ENCODE measurements around the gene CNTN1. TPM values are rescaled to one million over a fixed set of nuclear protein-coding genes. Genes with fewer than 3 reads are reported as not detected.
A peak's percentile ranks its signal among the peaks of the same experiment; 100 is the strongest.
"Not testable (repeated sequence)": the region's sequence is repeated elsewhere in the genome, so short reads cannot be mapped to it uniquely, and the experiment has no call there.

Gene CNTN1
- total and polyA plus RNA-seq, 2 experiments from 2014 or later = 4.2 to 4.7 TPM

DNA sequence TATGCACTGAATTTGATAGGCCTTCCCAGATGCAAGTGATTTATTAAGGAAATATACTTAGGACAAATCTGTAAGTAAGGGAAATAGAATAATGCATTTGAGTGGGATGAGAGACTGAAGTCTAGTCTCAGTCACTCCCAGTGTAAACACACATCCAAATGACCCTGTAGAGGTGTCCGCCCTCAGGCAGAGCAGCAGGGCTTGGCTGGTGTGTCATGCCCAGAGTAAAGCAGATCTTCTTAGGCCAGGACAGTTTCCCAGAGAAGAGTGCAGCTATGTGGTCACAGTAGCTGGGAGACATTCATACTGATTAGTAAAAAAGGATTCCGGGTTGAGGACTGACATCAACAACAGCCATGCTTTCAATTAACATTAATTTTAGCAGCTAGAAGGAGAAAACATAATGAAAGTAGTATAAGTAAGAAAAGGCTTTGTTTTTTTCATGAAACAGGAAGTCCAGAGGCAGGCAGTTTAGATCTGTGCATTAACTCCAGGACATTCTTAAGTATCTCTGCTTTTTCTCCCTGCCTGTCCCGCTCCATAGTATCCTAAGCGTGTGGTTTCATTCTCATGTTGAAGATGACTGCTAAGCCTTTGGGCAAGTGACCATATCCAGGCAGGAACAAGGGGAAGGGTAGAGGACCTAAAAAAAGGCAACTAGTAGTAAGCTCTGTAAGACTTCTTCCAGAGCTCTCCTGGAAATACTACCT, 35.7 kb downstream of the CNTN1 start:
- no peaks in the 10 kb centered on the region for H3K27me3 ChIP-seq

GRCh38 chr12:40730281-40730680, 38.0 kb downstream of the CNTN1 start:
- Histone ChIP-seq H3K27ac (no peak overlapping the region), H3K27me3 (no peaks in the 10 kb centered on the region), H3K4me3 (no peak overlapping the region), H3K9me3 (ENCODE audit: low read depth) (no peaks in the 10 kb centered on the region), H3K4me1 (ENCODE audit: low read depth) (no peaks in the 10 kb centered on the region), H3K36me3 (no peaks in the 10 kb centered on the region)
- DNase-seq (ENCODE audit: low read depth in 1 of 2, low spot score in 1 of 2) = peak in 1 of 2 donors; percentile 15
- TF ChIP-seq CTCF (IDR thresholded peaks at IDR 0.05; ENCODE audit: low read depth, low read length) = no peak

More for the DNA sequence above, 35.7 kb downstream of the CNTN1 start:
- H3K4me1 ChIP-seq (ENCODE audit: low read depth) = no peaks in the 10 kb centered on the region
- no peak for TF ChIP-seq CTCF (IDR thresholded peaks at IDR 0.05; ENCODE audit: low read depth, low read length)
- H3K36me3 ChIP-seq = no peaks in the 10 kb centered on the region
- no peak overlapping the region for H3K27ac ChIP-seq
- no peak overlapping the region for H3K4me3 ChIP-seq
- H3K9me3 ChIP-seq (ENCODE audit: low read depth) = no peaks in the 10 kb centered on the region
- DNase-seq (ENCODE audit: low read depth in 1 of 2, low spot score in 1 of 2) = no peak

- Histone ChIP-seq H3K36me3 (no peaks in the 10 kb centered on the region), H3K4me3 (no peak overlapping the region), H3K27ac (no peak overlapping the region), H3K9me3 (ENCODE audit: low read depth) (no peaks in the 10 kb centered on the region), H3K4me1 (ENCODE audit: low read depth) (no peaks in the 10 kb centered on the region), H3K27me3 (no peaks in the 10 kb centered on the region)
- DNase-seq (ENCODE audit: low read depth in 1 of 2, low spot score in 1 of 2) = no peak
- no peak for TF ChIP-seq CTCF (IDR thresholded peaks at IDR 0.05; ENCODE audit: low read depth, low read length)
These were observed 41.6 kb downstream of the CNTN1 start for GRCh38 chr12:40733871-40734270.

DNA sequence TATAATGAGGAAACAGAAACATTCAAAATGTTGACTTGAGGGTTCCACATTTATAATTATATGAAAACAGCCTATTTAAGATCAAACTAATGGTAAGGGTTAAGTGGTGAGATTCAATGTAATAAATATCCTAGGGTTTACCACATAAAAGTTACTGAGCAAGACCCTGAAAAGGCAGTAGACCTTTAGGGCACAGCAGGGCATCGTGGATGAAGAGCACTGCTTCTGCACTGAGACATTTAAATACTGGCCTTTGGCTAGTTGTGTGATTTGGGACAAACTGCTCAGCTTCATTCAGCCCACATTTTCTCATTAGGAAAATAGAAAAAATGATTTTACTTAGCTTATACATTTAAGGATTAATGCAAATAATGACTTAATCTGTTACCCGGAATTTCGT, 42.0 kb downstream of the CNTN1 start:
- TF ChIP-seq CTCF (IDR thresholded peaks at IDR 0.05; ENCODE audit: low read depth, low read length) = no peak

DNA sequence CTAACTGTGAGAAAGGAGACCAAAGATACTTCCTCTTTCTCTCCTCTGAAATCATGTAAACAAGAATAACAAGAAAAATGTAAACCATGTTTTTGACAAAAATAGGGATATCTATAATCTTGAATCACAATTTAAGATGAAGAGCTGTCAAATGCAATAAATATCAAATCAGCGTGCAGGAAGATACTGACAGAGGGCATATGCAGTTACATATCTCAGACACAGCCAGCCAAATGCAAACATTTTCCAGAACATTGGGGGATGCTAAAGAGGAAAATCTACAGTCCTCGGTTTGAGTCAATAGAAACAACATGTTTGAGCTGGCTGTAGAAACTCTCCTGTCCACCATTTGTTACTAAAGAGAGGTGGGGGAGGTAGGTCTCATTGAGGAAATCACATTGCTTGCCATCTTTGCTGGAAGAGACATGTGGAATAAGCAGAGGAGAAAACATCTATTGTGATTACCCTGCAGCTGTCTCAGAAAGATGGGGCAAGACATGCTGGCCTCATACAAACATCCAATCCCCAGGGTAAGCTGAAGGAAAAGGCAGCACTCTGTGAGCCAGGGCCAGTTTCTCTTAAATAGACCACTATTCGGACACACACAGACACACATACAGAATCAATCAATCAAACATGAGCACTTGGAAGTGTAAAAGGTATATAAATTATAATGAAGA, 43.5 kb downstream of the CNTN1 start:
- H3K27me3 ChIP-seq = no peaks in the 10 kb centered on the region
- TF ChIP-seq CTCF (IDR thresholded peaks at IDR 0.05; ENCODE audit: low read depth, low read length) = no peak
- H3K27ac ChIP-seq = no peak overlapping the region

More for the DNA sequence above, 42.0 kb downstream of the CNTN1 start:
- Histone ChIP-seq H3K27me3 (no peaks in the 10 kb centered on the region), H3K4me3 (no peak overlapping the region), H3K36me3 (no peaks in the 10 kb centered on the region), H3K4me1 (ENCODE audit: low read depth) (no peaks in the 10 kb centered on the region), H3K27ac (no peak overlapping the region), H3K9me3 (ENCODE audit: low read depth) (no peaks in the 10 kb centered on the region)
- DNase-seq (ENCODE audit: low read depth in 1 of 2, low spot score in 1 of 2) = no peak

DNA sequence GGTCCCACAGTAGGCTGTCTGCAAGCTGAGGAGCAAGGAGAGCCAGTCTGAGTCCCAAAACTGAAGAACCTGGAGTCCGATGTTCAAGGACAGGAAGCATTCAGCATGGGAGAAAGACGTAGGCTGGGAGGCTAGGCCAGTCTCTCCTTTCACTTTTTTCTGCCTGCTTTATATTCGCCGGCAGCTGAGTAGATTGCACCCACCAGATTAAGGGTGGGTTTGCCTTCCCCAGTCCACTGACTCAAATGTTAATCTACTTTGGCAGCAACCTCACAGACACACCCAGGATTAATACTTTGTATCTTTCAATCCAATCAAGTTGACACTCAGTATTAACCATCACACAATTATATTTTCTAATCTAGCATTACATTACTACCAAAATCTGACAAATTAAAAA, 45.2 kb downstream of the CNTN1 start:
- DNase-seq (ENCODE audit: low read depth in 1 of 2, low spot score in 1 of 2); H3K36me3 ChIP-seq; H3K4me3 ChIP-seq; H3K9me3 ChIP-seq (ENCODE audit: low read depth); H3K27me3 ChIP-seq; H3K4me1 ChIP-seq (ENCODE audit: low read depth); H3K27ac ChIP-seq: not testable (repeated sequence)

More for the DNA sequence above, 43.5 kb downstream of the CNTN1 start:
- DNase-seq (ENCODE audit: low read depth in 1 of 2, low spot score in 1 of 2) = no peak
- no peaks in the 10 kb centered on the region for H3K9me3 ChIP-seq (ENCODE audit: low read depth)
- no peak overlapping the region for H3K4me3 ChIP-seq
- no peaks in the 10 kb centered on the region for H3K36me3 ChIP-seq
- H3K4me1 ChIP-seq (ENCODE audit: low read depth) = no peaks in the 10 kb centered on the region

Measured in cardiac muscle cell (in vitro differentiated cells and primary cell).